T-helper 2 cell treated with Interferon-gamma antibody and Interleukin-4, amounts not matched to agents 100 ng/mL and 5 ng/mL, for 36 hours (primary cell): Measurements from ENCODE around the gene FXYD6. TPM values are rescaled to one million over a fixed set of nuclear protein-coding genes. Genes with fewer than 3 reads are reported as not detected.

Source experiments
- intact Hi-C: fragments of 100-400 bp; cut with micrococcal nuclease; formaldehyde crosslinking; loops from one replicate; pipeline ENCODE4 v1.15.1; 2023
- total RNA-seq: library from RNA; stranded (reverse); gene quantifications from 2 replicates; pipeline ENCODE4 v1.2.3, GENCODE V29; 2022

Gene FXYD6
- total RNA-seq, 1 donor from 2014 or later, result not detected

DNA sequence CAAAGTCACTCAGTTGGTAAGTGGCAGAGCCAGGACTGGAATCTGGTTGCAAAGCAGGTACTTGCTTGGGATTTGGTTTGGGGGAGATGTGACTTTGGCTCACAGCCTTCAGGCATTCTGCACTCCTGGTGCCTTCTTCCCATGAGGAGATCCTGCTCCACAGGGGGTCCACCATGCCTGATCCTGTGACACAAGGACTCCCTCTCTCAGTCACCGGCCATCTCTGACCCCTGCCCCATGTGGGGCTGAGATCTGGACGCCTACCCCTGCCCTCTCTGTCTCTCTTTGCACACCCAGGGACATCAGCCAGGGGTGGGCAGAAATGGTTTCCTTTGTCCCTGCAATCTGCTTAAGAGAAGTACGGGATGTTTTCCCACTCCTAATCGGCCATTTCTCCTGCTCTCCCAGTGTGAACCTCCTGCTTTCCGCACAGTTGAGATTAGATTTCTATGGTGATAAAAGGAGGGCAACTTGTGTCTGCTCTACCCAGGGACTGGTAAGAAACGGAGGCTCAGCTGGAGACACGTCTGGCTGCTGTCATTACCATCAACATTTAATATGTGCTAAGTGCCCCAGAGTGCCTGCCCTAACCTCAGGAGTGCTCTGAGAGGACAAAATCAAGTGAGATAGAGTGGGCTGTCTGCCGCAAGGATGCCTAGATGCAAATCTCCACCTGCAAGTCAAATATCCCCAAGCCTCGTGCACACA lies 11.1 kb upstream of the FXYD6 start:
- intact Hi-C loops, result no loop called here

DNA sequence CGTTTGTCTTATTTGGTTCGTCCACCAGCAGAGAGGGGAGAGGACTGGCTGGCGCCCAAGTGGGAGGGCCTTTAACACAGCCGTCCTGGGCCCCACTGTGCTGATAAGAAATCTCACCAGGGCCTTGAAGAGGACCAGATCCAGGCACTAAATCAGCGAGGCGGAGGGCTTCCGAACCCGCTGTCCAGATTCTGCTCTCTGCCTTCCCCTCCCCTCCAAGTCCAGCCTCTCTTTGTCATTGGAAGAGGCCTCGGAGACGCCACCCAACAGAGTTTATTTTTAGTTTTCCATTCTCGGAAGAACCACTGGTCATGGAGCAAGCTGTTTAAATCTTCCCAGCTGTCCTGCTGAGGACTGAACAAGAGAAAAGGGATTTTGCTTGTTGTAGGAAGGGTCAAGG lies 9.3 kb upstream of the FXYD6 start:
- intact Hi-C loops, result no loop called here

DNA sequence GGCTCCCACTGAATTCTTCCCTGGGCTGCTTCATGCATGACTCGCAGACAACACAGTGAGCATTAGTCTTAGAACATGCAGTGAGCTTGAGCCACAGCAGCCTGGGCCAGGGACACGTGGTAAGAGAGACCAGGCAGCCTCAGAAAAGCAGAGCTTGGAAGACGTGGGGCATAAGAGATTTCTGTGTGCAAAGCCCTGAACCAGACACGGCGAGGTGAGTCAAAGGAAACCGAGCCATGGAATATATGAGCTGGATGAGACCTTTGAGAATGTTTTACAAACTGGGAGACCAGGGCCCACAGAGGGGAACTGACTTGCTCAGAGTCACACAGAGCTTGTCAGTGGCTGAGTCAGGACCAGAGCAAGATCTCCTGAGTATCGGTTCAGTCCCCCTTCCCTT lies 8.5 kb upstream of the FXYD6 start:
- intact Hi-C loops, result no loop called here

DNA sequence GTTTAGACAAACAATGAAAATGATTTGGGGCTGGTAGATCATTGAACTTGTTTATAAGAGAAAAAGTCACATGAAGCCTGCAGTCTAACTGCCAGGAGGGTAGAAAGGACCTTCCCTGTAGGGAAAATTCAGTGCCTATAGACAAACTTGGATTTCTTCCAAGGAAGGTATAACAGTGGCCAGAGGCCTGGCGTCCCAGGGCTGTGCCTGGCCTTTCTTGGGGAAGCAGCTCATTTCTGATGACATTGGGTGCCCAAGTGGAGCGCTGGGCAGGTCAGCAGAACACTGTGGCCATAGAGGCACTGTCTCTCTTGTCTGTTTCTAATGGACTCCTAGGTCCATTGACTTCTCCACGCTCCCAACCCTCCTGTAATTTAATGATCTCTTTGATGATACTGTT lies 6.6 kb upstream of the FXYD6 start:
- intact Hi-C loops, result no loop called here

DNA sequence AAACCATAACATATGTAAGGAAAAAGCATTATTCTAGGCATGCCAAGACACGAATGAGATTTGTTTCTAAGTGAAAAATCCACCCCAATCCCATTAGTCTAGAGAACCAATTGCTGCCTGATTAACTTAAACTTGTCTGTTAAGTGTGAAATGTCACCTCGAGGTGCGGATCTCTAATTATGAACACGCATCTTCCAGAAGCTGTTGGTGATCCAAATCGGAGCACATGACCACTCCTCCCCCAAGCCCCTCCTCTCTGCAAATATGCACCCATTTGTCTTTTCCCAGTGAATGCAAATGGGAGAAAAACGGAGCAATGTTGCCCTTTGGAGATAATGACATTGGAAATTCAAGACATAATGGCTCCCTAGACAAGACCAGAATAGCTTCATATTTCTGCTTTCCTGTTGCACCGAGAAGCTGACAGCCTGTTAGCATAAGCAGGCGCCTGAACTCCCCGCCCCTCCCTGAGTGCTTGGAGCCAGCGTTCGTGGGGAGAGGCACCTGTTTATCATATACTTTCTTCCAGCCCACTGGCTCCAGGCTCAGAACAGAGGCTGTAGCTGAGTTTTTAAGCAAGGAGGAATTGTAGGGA lies 6.0 kb upstream of the FXYD6 start:
- intact Hi-C loops, result no loop called here

DNA sequence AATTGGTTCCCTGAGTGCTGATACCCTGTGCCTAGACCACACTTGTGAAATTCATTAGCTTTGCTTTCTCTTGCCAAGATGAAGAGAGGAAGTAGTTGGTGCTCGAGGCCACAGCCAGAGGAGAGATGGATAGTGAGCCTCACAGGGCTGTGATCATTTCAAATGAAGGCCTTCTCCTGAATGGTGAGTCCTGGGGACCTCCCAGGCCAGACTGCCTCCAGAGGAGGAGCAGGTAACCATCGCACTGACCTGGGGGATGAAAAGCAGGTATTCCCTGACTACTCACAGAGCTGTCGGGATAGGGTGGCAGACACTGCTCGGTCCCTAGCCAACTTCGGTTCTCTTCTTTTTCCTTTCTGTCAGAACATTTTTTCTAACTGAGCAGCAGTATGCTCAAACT lies 4.8 kb upstream of the FXYD6 start:
- intact Hi-C loops, result no loop called here

DNA sequence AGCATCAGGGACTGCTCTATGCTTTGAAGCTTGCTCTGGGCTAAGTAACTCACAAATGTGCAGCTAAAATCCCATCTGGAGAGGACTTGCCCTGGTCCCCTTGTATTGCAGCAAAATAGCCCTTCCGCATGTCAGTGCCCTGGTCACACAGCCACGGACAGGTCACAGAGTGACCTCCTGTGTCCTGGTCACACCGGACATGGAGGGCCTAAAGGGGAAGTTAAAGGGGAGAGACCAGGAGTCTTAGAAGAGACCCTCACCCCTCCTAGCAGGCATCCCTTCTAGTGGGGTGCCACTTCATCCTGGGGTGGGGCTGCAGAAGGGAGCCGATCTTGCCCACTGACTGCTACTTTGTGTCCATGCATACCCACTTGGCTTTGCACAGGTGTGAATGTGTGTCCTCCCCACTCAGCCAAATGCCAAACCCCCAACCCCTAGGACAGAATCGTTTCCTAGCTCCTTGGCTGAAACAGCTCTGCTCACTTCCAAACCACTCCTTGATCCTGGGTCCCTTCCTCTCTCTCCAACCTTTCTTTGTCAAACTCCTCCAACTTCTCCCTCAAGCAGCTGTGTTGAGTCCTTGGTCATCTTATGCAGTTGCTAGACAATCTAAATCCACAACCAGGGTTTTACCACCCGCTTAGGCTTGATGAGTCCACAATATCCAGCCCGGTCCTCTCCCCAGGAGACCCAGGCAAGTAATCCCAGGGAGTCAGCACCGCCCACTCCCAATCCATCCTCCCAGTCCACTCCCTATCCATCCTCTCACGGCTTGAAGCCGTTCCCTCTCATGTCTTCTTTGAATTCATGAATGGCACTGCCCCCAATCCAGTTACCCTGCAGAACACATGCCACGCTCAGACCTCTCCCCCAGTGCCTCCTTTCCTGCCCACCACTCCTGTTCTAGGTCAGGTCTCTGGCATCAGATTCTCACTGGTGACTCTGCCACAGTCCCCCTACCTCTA lies 3.3 kb upstream of the FXYD6 start:
- intact Hi-C loops, result no loop called here

DNA sequence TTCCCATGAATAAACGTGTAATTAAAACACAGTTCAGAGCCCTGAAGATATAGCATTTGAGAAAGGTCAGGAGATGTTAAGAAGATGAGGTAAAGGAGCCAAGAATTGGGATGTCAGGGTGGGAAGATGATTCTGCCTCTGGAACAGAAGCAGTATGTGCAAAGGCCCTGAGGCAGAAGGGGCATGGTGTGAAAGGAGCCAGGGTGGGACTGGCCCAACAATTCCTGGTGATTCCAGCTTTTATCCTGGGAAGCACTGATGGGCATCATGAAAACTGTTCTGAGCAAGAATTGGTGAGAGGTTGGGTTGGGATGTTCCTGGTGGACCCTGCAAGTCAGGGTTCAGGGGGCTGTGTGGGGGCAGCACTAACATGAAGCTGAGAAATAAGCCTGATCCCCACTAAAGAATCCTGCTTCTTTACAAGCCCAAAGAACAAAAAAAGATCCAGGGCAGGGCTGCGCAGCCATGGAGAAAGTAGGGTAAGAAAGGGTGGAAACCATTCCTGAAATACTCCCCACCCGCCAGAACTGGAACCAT lies 2.5 kb upstream of the FXYD6 start:
- intact Hi-C loops, result no loop called here

DNA sequence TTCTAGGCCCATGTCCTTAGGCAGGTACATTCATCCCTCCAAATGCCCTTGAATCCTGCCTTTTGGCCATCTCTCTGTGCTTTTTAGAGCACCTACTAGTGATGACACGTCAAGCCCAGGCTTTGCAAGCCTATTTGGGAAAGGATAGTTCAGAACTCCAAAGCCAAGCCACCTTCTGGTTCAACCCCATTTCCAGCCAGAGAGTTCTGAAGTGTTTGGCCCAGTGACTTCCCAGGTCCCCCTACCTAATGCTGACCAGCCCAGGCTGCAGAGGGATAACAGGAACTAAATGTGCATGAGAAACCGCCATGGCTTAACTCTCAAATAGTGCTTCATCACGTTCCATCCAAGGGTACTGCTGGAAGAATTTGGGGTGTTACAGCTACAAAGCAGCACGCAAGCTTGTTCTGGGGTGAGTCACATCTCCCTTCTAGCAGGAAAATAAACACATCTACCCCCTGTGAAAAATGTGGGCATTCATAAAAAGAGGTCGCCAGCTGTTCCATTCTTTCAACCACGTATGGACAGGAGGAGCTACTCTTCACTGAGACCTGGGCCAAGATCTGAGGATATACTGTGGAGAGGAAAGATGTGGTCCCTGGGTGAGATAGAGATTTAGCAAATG lies 2.0 kb upstream of the FXYD6 start:
- intact Hi-C loops, result no loop called here

DNA sequence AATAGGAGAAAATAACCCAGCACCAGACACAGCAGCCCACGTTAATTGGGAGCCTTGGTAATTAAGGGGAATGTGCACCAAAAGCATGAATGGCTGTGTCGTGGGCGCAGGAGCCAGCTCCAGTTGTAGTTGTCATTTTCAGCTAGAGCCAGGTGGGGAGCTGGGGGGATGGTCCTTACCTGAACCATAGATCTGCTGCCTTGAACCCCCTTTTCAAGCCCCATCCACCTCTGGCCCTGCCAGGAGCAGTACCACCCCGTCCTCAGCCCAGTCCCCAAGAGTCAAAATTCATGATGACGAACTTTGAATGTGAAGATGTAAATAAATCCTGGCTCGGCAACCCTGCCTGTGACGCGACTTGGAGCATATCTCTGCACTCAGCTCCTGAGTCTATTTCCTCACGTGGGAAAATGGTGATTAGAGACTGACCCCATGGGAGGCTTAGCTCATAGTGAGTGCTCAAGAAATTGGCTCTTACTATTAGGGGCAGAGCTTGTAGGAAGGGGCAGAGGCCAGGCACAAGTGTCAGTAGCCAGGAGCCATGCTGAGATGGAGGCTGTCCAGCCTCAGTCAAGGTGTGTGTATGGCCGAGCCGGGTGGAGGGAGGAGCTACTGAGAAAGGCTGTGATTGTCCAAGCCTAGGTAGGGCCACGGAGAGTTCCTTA lies 794 bp upstream of the FXYD6 start:
- intact Hi-C loops, result no loop called here

DNA sequence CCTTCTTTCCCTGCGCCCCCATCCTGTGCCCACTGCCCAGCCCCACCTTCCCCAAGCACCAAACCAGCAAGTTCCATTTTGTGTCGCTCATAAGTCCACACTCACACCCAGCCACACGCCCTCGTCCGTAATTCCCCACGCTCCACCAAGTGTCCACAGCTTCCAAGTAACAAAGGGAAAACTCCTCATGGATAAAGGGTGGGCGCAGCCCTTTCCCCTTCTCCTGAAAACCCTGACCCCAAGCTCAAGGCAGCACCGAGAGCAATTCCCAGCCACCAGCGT lies 458 bp downstream of the FXYD6 start:
- intact Hi-C loops, result no loop called here

DNA sequence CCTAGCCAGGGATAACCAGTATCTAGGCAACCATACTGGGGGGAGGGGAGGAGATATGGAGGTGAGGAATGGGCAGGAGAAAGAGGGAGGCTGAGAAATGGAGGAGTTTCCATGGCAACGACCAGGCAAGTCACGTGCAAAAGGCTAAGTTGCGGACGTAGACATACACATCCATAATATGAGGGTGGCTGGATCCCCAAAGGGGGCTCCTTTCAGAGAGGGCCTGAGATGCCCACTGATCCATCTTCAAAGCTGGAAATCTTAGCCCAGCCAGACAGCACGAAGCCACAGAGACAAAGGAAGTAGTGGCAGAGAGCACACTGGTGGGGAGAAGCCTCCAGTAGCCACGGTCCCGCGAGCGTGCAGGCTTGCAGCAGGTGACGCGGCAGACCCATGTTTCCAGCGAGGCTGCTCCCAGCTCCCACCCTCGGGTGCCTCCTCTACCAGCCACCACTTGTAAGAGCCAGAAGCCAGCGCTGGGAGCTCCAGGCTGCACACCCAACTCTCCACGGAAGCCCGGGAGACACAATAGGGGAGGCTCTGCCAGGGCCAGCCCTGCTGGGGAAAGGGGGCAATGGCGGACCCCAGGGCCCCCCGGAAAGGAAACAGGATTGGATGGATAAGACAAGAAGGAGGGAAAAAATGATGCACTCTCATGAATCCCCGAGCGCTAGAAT lies 938 bp downstream of the FXYD6 start:
- intact Hi-C loops, result no loop called here

DNA sequence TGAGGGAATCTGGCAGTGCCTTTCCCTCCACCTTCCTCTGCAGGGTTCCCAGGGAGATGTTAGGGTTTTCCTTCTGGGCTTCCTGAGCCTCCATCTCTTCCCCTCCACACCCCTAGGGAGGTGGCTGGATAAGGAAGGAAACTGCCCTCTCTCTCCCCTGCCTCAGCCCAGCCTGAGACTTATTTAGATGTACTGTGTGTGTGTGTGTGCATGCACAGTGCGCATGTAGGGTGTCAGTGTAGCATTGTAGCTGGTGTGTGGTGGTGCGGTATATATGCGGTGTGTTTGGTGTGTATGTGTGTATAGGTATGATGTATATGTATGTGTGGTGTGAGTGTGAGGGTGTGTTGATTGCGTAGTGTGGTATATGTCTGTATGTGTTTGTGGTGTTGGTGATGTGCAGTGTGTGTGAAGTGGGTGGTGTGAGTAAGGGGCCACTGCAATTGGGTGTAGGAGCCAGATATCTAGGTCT lies 1.5 kb downstream of the FXYD6 start:
- intact Hi-C loops, result no loop called here

DNA sequence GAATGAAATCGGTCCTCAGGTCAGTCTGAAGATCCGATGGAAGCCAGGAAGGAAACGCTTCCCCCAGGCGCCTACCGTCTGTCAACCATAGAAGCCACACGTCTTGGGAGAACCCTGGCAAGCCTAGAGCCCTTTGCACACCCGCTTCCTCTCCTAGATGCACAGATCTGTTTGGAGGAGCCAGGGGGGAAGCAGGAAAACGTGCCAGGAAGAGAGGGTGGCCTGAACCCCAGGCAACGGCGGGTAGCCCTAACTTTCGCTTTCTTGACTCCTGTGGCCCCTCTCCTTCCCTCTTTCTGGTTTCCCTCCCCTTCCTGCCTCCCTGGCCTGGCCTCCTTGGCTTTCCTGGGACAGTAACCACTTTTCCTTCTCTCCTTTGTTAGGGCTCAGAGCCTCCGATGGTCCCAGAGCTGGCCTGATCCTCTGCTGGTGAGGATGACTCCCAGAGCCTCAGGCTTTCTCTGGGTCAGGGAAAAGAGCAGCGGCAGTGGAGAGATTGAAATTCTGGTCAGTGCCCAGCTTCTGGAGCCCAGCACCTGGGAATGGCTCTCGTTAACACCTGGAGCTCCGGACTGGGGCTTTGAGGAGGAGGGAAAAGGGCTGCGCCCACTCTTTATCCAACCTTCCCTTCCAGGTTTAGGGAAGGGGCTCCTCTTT lies 2.1 kb downstream of the FXYD6 start:
- intact Hi-C loops, result no loop called here

DNA sequence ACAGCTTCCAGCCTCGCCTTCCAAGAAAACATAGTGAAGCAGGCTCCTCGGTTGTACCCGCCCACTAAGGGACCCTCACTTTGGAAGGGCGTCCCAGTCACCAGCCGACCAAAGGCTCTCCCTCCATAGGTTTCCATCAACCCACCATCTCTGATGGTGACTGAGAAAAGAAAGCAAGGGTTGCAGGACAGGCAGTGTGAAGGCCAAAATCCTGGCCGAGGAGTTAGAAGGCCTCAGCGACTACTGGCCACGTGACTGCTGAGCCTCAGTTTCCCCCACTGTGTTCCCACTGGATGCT lies 2.7 kb downstream of the FXYD6 start:
- intact Hi-C loops, result no loop called here

DNA sequence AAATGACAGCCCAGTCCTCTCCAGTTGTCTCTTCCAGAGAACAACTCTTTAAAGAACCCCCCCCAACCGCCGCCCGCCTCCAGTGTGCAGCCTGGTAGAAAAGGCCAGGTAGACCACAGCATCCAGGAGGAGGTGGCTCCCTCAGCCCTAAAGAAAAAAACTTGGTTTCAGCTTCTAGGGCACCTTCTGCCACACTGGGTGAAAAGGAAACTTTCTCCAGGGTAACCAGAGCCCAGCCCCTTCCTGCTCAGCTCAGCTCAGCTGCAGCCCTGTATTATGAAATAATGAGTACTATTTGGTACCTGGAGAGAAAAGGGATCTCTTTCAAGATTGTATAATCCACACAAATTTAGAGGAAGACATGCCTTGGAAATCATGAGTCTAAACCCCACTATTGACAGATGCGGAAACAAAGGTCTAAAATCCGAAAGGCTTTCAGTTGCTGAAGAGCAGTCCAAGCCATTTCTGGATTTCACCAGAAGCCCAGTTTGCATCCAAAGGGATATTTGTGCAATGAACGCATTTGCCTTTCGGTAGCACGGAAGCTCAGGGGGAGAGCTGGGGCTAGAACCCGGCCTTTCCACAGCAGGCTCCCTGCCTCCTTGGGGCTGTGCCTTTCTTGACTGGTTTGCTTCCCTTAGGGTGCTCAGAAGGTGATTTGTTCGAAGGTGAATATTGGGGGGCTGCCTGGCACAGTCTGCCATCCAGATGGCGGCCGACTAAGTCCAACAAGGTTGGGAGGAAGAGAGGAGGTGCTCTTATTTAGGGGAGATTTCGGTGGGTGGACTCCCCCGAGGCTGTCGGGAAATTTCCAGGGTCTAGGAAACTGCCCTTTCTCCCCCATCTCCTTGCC lies 3.3 kb downstream of the FXYD6 start:
- intact Hi-C loops, result no loop called here

DNA sequence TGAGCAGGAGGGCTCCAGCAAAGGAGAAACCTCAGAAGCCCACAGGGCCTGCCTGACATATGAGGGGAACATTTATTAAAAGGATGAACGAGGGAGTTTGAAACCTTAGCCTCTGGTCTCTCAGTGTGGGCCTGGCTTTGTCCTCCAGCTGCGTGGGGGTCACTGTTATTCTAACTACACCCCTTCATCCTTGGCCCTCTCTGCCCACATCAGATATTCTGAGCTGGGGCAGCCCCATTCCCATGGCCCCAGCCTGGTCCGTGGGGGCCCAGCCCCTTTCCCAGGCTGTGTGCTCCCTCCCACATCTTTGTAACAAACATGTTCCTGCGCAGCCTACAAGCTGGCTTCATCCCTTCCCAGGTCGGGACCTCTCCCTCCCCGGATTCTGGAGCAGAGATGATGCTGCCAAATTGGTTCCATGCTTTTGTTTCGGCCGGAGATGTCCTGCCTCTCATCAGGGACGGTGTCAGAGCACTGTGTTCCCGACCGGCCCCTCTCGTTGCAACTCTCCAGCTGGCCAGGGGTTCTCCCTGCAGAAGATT lies 4.0 kb downstream of the FXYD6 start:
- intact Hi-C loops, result no loop called here

DNA sequence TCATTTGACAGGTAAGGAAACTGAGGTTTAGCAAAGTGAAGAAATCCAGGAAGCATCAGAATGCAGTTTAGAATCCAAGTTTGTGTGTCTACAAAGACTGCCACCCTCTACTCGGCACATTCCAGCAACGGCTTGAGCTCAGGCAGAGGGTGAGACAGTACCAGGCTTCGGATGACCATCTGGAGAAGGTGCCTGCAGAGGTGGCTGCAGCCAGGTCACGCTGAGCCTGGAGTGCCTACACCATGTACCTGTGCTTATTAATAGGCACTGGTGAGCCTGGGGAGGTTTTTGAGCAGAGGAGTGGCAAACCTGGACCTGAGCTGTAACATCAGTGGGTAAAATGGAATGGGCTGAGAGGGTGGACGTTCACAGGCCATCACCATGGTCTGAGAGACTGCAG lies 4.7 kb downstream of the FXYD6 start:
- intact Hi-C loops, result no loop called here

DNA sequence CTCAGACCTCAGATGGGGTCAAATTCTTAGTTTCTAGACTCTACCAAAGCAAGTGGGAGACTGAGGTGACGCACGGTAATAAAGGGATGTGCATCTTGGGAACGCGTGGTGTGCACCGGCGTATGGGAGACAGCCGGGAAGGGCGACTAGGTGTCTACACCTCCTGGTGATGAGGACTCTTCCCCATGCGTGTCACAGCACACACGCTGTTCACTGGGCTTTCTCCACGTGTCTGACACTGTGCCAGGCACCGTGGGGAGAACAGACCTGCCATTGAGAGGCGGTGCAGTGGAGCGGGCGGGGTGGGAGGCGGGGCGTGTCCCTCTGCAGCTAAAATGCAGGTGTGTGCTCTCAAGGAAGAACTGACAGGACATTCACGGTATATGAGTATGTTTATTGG lies 5.3 kb downstream of the FXYD6 start:
- intact Hi-C loops, result no loop called here
